Naive thymus-derived CD8-positive, alpha-beta T cell (primary cell): ENCODE results near the gene CDC37. TPM values are rescaled to one million over a fixed set of nuclear protein-coding genes. Genes with fewer than 3 reads are reported as not detected.

Source experiments
- ATAC-seq, 2 donors: fragments of 150-1000 bp; cut with Tn5 transposase in 1 of 2; sonication (Bioruptor Pico), chemical (Tn5 transposase) in 1 of 2; 1 replicate in 1 of 2; 2 replicates in 1 of 2; pipeline ENCODE4 v1.10.0; 2021; ENCODE audit warnings: mild to moderate bottlenecking in 2 of 2, moderate library complexity in 2 of 2
- POLR2A ChIA-PET: fragments of 350-600 bp; sonication (Branson Sonifier 250); formaldehyde crosslinking; loops from one replicate; lab custom pipeline; 2021; ENCODE audit warnings: antibody characterized with exemption; lab: Charles Lee
- DNase-seq, 10 donors: peaks; one replicate each; pipeline versions ENCODE4 v3.0.0 to v3.0.0-alpha.2; 2020 to 2022
- H3K27ac Mint-ChIP-seq, 10 donors: one replicate each; pipeline ENCODE4 v1.8.0; 2020 to 2022; ENCODE audit warnings: mild to moderate bottlenecking in 10 of 10, mixed read lengths in 10 of 10, moderate library complexity in 4 of 10, inconsistent platforms in 1 of 10
- H3K27me3 Mint-ChIP-seq, 5 donors: one replicate each; pipeline ENCODE4 v1.8.0; 2021 to 2022; ENCODE audit warnings: mixed read lengths in 5 of 5
- H3K36me3 Mint-ChIP-seq, 3 donors: one replicate each; pipeline ENCODE4 v1.8.0; 2020 to 2022; ENCODE audit warnings: mixed read lengths in 3 of 3, mild to moderate bottlenecking in 2 of 3, inconsistent platforms in 1 of 3
- H3K4me1 Mint-ChIP-seq, 4 donors: one replicate each; pipeline ENCODE4 v1.8.0; 2021 to 2022; ENCODE audit warnings: mixed read lengths in 4 of 4
- H3K4me3 Mint-ChIP-seq, 10 donors: one replicate each; pipeline ENCODE4 v1.8.0; 2020 to 2022; ENCODE audit warnings: mild to moderate bottlenecking in 10 of 10, mixed read lengths in 10 of 10, moderate library complexity in 6 of 10, inconsistent platforms in 1 of 10
- H3K9me3 Mint-ChIP-seq, 9 donors: one replicate each; pipeline ENCODE4 v1.8.0; 2020 to 2022; ENCODE audit warnings: mixed read lengths in 9 of 9, mild to moderate bottlenecking in 3 of 9, inconsistent platforms in 1 of 9, moderate library complexity in 1 of 9
- polyA plus RNA-seq, 3 donors: library from polyadenylated mRNA; unstranded; fragments of 300-500 nt; fragmentation: Illumina TruSeq; gene quantifications; one replicate each; pipeline ENCODE4 v1.2.3, GENCODE V29; 2021
- total RNA-seq, 8 experiments: library from RNA in 2 of 8; stranded (reverse) in 2 of 8; gene quantifications; one replicate each; pipeline ENCODE4 v1.2.3 and lab custom pipeline; 2021 to 2026

The CDC37 gene
- 100 to 1,000 TPM; 155 to 158 TPM for total RNA-seq
- 10 to 100 TPM; 63.2 to 81.1 (median 65.6) TPM for polyA plus RNA-seq
- total RNA-seq (lab: John Stamatoyannopoulos, UW), result 158 to 348 (median 185) reads per million in 6 experiments

- DNase-seq, result peak; percentile 96 to 98 (median 97)
- peaks cover 31 to 74% (median 70%) of the 10 kb centered on the region in 4 donors for H3K4me1 Mint-ChIP-seq
- peak; percentile 78 for ATAC-seq
- H3K9me3 Mint-ChIP-seq, result peaks cover 0 to 2% (median 0%) of the 10 kb centered on the region in 9 donors
- no peaks in the 10 kb centered on the region for H3K27me3 Mint-ChIP-seq
- no peaks in the 10 kb centered on the region for H3K36me3 Mint-ChIP-seq
- H3K4me3 Mint-ChIP-seq, result peak within 1 kb of the TSS; percentile 91 to 98 (median 92)
- peak within 1 kb of the TSS; percentile 81 to 98 (median 98) for H3K27ac Mint-ChIP-seq
- POLR2A ChIA-PET, result interaction anchor here (0.5 to 9.8 kb wide), 8 partner anchors 12 to 1193 kb away, joined by 3 to 91 read pairs (median 6); partner anchors contain the start of genes ICAM1, PDE4A, RAVER1 and TMED1
Measured at GRCh38 chr19:10403137-10404021, at the start of gene CDC37. TSS of gene CDC37 (minus strand) at chr19:10403542. CDS start at chr19:10403479, 63 bp downstream.

GRCh38 chr19:10450853-10451609 is 47.7 kb upstream of the CDC37 start:
- Mint-ChIP-seq H3K4me3 (no peak overlapping the region), H3K4me1 (peaks cover 0 to 11% (median 4%) of the 10 kb centered on the region in 4 donors), H3K27me3 (peaks cover 2 to 15% (median 8%) of the 10 kb centered on the region in 5 donors), H3K27ac (peak overlapping the region in 1 of 10 donors; percentile 24), H3K36me3 (no peaks in the 10 kb centered on the region), H3K9me3 (no peaks in the 10 kb centered on the region)
- DNase-seq (no peak), ATAC-seq (no peak)
- POLR2A ChIA-PET, result interaction anchor here (0.6 kb wide), 1 partner anchor 84 kb away, joined by 4 read pairs; no protein-coding TSS in a partner anchor

GRCh38 chr19:10450191-10450852 is 47.0 kb upstream of the CDC37 start:
- no peak overlapping the region for H3K4me3 Mint-ChIP-seq
- DNase-seq (no peak), ATAC-seq (no peak)
- H3K27ac Mint-ChIP-seq, result peak overlapping the region in 2 of 10 donors; percentile 24 to 53
- POLR2A ChIA-PET, result no interaction called here
- no peaks in the 10 kb centered on the region for H3K9me3 Mint-ChIP-seq
- H3K4me1 Mint-ChIP-seq, result peaks cover 0 to 11% (median 4%) of the 10 kb centered on the region in 4 donors
- peaks cover 2 to 15% (median 8%) of the 10 kb centered on the region in 5 donors for H3K27me3 Mint-ChIP-seq
- no peaks in the 10 kb centered on the region for H3K36me3 Mint-ChIP-seq

GRCh38 chr19:10449037-10449436 is 45.7 kb upstream of the CDC37 start:
- Mint-ChIP-seq H3K4me3 (no peak overlapping the region), H3K4me1 (peaks cover 0 to 11% (median 4%) of the 10 kb centered on the region in 4 donors), H3K27me3 (peaks cover 2 to 15% (median 8%) of the 10 kb centered on the region in 5 donors), H3K36me3 (no peaks in the 10 kb centered on the region), H3K9me3 (no peaks in the 10 kb centered on the region), H3K27ac (peak overlapping the region in 1 of 10 donors; percentile 68)
- POLR2A ChIA-PET, result no interaction called here
- DNase-seq (no peak), ATAC-seq (no peak)

GRCh38 chr19:10442698-10443097 is 39.4 kb upstream of the CDC37 start:
- no peak overlapping the region for H3K4me3 Mint-ChIP-seq
- ATAC-seq (no peak), DNase-seq (no peak)
- H3K9me3 Mint-ChIP-seq, result no peaks in the 10 kb centered on the region
- no peaks in the 10 kb centered on the region for H3K27me3 Mint-ChIP-seq
- POLR2A ChIA-PET, result interaction anchor here (0.6 kb wide), 1 partner anchor 8 kb away, joined by 6 read pairs; no protein-coding TSS in a partner anchor
- no peak overlapping the region for H3K27ac Mint-ChIP-seq
- H3K4me1 Mint-ChIP-seq, result peaks cover 0 to 3% (median under 1%) of the 10 kb centered on the region in 4 donors
- no peaks in the 10 kb centered on the region for H3K36me3 Mint-ChIP-seq

- ATAC-seq, result no peak
- no peak for DNase-seq
- Mint-ChIP-seq H3K27ac (no peak overlapping the region), H3K4me1 (peaks cover 0 to 3% (median 0%) of the 10 kb centered on the region in 4 donors), H3K9me3 (no peaks in the 10 kb centered on the region), H3K27me3 (no peaks in the 10 kb centered on the region), H3K36me3 (no peaks in the 10 kb centered on the region), H3K4me3 (no peak overlapping the region)
- POLR2A ChIA-PET, result no interaction called here
Measured at GRCh38 chr19:10439588-10439987, 36.2 kb upstream of the CDC37 start.

GRCh38 chr19:10433131-10433536 is 29.8 kb upstream of the CDC37 start:
- peaks cover 0 to 2% (median 0%) of the 10 kb centered on the region in 3 donors for H3K36me3 Mint-ChIP-seq
- POLR2A ChIA-PET, result no interaction called here
- peaks cover 0 to 1% (median 0%) of the 10 kb centered on the region in 9 donors for H3K9me3 Mint-ChIP-seq
- ATAC-seq (no peak), DNase-seq (no peak)
- peak overlapping the region in 9 of 10 donors; percentile 23 to 85 (median 59) for H3K27ac Mint-ChIP-seq
- H3K4me1 Mint-ChIP-seq, result peaks cover 23 to 48% (median 34%) of the 10 kb centered on the region in 4 donors
- peak overlapping the region; percentile 7 to 80 (median 62) for H3K4me3 Mint-ChIP-seq
- peaks cover 13 to 39% (median 22%) of the 10 kb centered on the region in 5 donors for H3K27me3 Mint-ChIP-seq

GRCh38 chr19:10432736-10433130 is 29.4 kb upstream of the CDC37 start:
- Mint-ChIP-seq H3K36me3 (peaks cover 0 to 2% (median 0%) of the 10 kb centered on the region in 3 donors), H3K4me3 (peak overlapping the region; percentile 41 to 80 (median 62)), H3K27ac (peak overlapping the region in 7 of 10 donors; percentile 2 to 85 (median 50)), H3K27me3 (peaks cover 13 to 39% (median 22%) of the 10 kb centered on the region in 5 donors), H3K4me1 (peaks cover 25 to 52% (median 38%) of the 10 kb centered on the region in 4 donors), H3K9me3 (peaks cover 0 to 2% (median 0%) of the 10 kb centered on the region in 9 donors)
- ATAC-seq (no peak), DNase-seq (no peak)
- POLR2A ChIA-PET, result no interaction called here

GRCh38 chr19:10431943-10432735 is 28.8 kb upstream of the CDC37 start:
- peak overlapping the region; percentile 79 to 97 (median 90) for H3K27ac Mint-ChIP-seq
- ATAC-seq (peak; percentile 45 to 69), DNase-seq (peak; percentile 58 to 85 (median 62))
- H3K4me1 Mint-ChIP-seq, result peaks cover 27 to 58% (median 43%) of the 10 kb centered on the region in 4 donors
- peaks cover 13 to 39% (median 24%) of the 10 kb centered on the region in 5 donors for H3K27me3 Mint-ChIP-seq
- POLR2A ChIA-PET, result interaction anchor here (1.0 to 1.6 kb wide), 2 partner anchors 24 to 28 kb away, joined by 3 to 5 read pairs; partner anchors contain the start of gene CDC37
- H3K9me3 Mint-ChIP-seq, result peaks cover 0 to 2% (median 0%) of the 10 kb centered on the region in 9 donors
- peak overlapping the region; percentile 78 to 90 (median 87) for H3K4me3 Mint-ChIP-seq
- peaks cover 0 to 2% (median 0%) of the 10 kb centered on the region in 3 donors for H3K36me3 Mint-ChIP-seq

GRCh38 chr19:10431254-10431942 is 28.1 kb upstream of the CDC37 start:
- peaks cover 0 to 2% (median 0%) of the 10 kb centered on the region in 9 donors for H3K9me3 Mint-ChIP-seq
- peaks cover 27 to 63% (median 46%) of the 10 kb centered on the region in 4 donors for H3K4me1 Mint-ChIP-seq
- DNase-seq (peak in 1 of 10 donors; percentile 64), ATAC-seq (no peak)
- POLR2A ChIA-PET, result interaction anchor here (1.0 to 1.6 kb wide), 2 partner anchors 24 to 28 kb away, joined by 3 to 5 read pairs; partner anchors contain the start of gene CDC37
- peak overlapping the region; percentile 79 to 97 (median 90) for H3K27ac Mint-ChIP-seq
- peaks cover 13 to 39% (median 26%) of the 10 kb centered on the region in 5 donors for H3K27me3 Mint-ChIP-seq
- H3K36me3 Mint-ChIP-seq, result peaks cover 0 to 2% (median 0%) of the 10 kb centered on the region in 3 donors
- peak overlapping the region; percentile 78 to 90 (median 87) for H3K4me3 Mint-ChIP-seq
